SJCRH30 (cell line): ENCODE results near the gene IFFO2. TPM values are rescaled to one million over a fixed set of nuclear protein-coding genes. Genes with fewer than 3 reads are reported as not detected.

Source experiments
- DNase-seq, 2 experiments: peaks; one replicate each; pipeline ENCODE4 v3.0.0-alpha.2; 2015 to 2020
- H3K27ac ChIP-seq: fragments of 250-450 bp; sonication (Bioruptor Pico); 2 replicates; pipeline ENCODE4 v1.5.1; 2020; ENCODE audit warnings: mild to moderate bottlenecking, moderate library complexity
- H3K27me3 ChIP-seq: fragments of 250-450 bp; sonication (Bioruptor Pico); 2 replicates; pipeline ENCODE4 v1.5.1; 2020; ENCODE audit warnings: mild to moderate bottlenecking, moderate library complexity
- H3K36me3 ChIP-seq: fragments of 250-450 bp; sonication (Bioruptor Pico); 2 replicates; pipeline ENCODE4 v1.5.1; 2020; ENCODE audit warnings: mild to moderate bottlenecking, moderate library complexity
- H3K4me1 ChIP-seq: fragments of 250-450 bp; sonication (Bioruptor Pico); 2 replicates; pipeline ENCODE4 v1.5.1; 2020; ENCODE audit warnings: mild to moderate bottlenecking, moderate library complexity
- H3K4me3 ChIP-seq: fragments of 250-450 bp; sonication (Bioruptor Pico); 2 replicates; pipeline ENCODE4 v1.5.1; 2020; ENCODE audit warnings: mild to moderate bottlenecking, moderate library complexity
- H3K9me3 ChIP-seq: fragments of 250-450 bp; sonication (Bioruptor Pico); replicated peaks from 2 replicates; pipeline ENCODE4 v1.5.1; 2020; ENCODE audit warnings: mild to moderate bottlenecking, moderate library complexity
- total RNA-seq: library from RNA; depleted of rRNA; stranded (reverse); fragments of >200 nt; shearing (Covaris generic); gene quantifications from 2 replicates; pipeline ENCODE4 v1.2.3, GENCODE V29; 2014

Gene IFFO2
- total RNA-seq, 1 experiment from 2014 or later, result 5.9 TPM

GRCh38 chr1:18962855-18963737 lies 6.6 kb upstream of the IFFO2 start:
- no peaks in the 10 kb centered on the region for H3K4me1 ChIP-seq
- no peaks in the 10 kb centered on the region for H3K9me3 ChIP-seq
- no peak overlapping the region for H3K4me3 ChIP-seq
- no peak for DNase-seq
- H3K36me3 ChIP-seq, result no peaks in the 10 kb centered on the region
- peaks cover 18% of the 10 kb centered on the region for H3K27me3 ChIP-seq
- no peak overlapping the region for H3K27ac ChIP-seq

GRCh38 chr1:18962121-18962721 lies 5.7 kb upstream of the IFFO2 start:
- H3K9me3 ChIP-seq, result no peaks in the 10 kb centered on the region
- H3K27me3 ChIP-seq, result peaks cover 18% of the 10 kb centered on the region
- H3K4me3 ChIP-seq, result no peak overlapping the region
- no peaks in the 10 kb centered on the region for H3K36me3 ChIP-seq
- no peaks in the 10 kb centered on the region for H3K4me1 ChIP-seq
- no peak overlapping the region for H3K27ac ChIP-seq
- DNase-seq, result no peak

GRCh38 chr1:18960821-18961220 lies 4.3 kb upstream of the IFFO2 start:
- no peak overlapping the region for H3K27ac ChIP-seq
- no peak overlapping the region for H3K4me3 ChIP-seq
- no peaks in the 10 kb centered on the region for H3K4me1 ChIP-seq
- no peaks in the 10 kb centered on the region for H3K9me3 ChIP-seq
- no peak for DNase-seq
- peaks cover 5% of the 10 kb centered on the region for H3K27me3 ChIP-seq
- no peaks in the 10 kb centered on the region for H3K36me3 ChIP-seq

- DNase-seq, result no peak
- no peak overlapping the region for H3K27ac ChIP-seq
- no peaks in the 10 kb centered on the region for H3K36me3 ChIP-seq
- H3K27me3 ChIP-seq, result peaks cover 2% of the 10 kb centered on the region
- H3K4me3 ChIP-seq, result no peak overlapping the region
- H3K9me3 ChIP-seq, result no peaks in the 10 kb centered on the region
- H3K4me1 ChIP-seq, result no peaks in the 10 kb centered on the region
Measured at GRCh38 chr1:18960409-18960808, 3.9 kb upstream of the IFFO2 start.

GRCh38 chr1:18959591-18959990 lies 3.1 kb upstream of the IFFO2 start:
- H3K9me3 ChIP-seq, result no peaks in the 10 kb centered on the region
- peaks cover 8% of the 10 kb centered on the region for H3K27me3 ChIP-seq
- no peak overlapping the region for H3K4me3 ChIP-seq
- no peaks in the 10 kb centered on the region for H3K4me1 ChIP-seq
- no peak overlapping the region for H3K27ac ChIP-seq
- no peaks in the 10 kb centered on the region for H3K36me3 ChIP-seq
- no peak for DNase-seq

GRCh38 chr1:18957532-18958300 lies 1.2 kb upstream of the IFFO2 start:
- H3K9me3 ChIP-seq, result no peaks in the 10 kb centered on the region
- no peaks in the 10 kb centered on the region for H3K4me1 ChIP-seq
- no peak overlapping the region for H3K27ac ChIP-seq
- peaks cover 11% of the 10 kb centered on the region for H3K27me3 ChIP-seq
- H3K4me3 ChIP-seq, result peak overlapping the region; percentile 71
- no peaks in the 10 kb centered on the region for H3K36me3 ChIP-seq
- no peak for DNase-seq

GRCh38 chr1:18957136-18957521 lies 653 bp upstream of the IFFO2 start:
- no peaks in the 10 kb centered on the region for H3K36me3 ChIP-seq
- DNase-seq, result peak in 1 of 2 experiments; percentile 48
- H3K4me3 ChIP-seq, result peak overlapping the region; percentile 71
- H3K27ac ChIP-seq, result no peak overlapping the region
- no peaks in the 10 kb centered on the region for H3K4me1 ChIP-seq
- H3K9me3 ChIP-seq, result no peaks in the 10 kb centered on the region
- H3K27me3 ChIP-seq, result peaks cover 11% of the 10 kb centered on the region

GRCh38 chr1:18955441-18956192 lies 859 bp downstream of the IFFO2 start:
- Histone ChIP-seq H3K27me3 (peaks cover 11% of the 10 kb centered on the region), H3K9me3 (no peaks in the 10 kb centered on the region), H3K4me1 (peaks cover 2% of the 10 kb centered on the region; the same call in 1 of the 2 replicates), H3K36me3 (no peaks in the 10 kb centered on the region), H3K4me3 (peak overlapping the region; percentile 71), H3K27ac (no peak overlapping the region)
- DNase-seq, result peak; percentile 52 to 59

GRCh38 chr1:18955131-18955440 lies 1.4 kb downstream of the IFFO2 start:
- Histone ChIP-seq H3K9me3 (no peaks in the 10 kb centered on the region), H3K27ac (no peak overlapping the region), H3K4me1 (peaks cover 7% of the 10 kb centered on the region), H3K36me3 (no peaks in the 10 kb centered on the region), H3K4me3 (peak overlapping the region; percentile 71), H3K27me3 (peaks cover 11% of the 10 kb centered on the region)
- no peak for DNase-seq

- peaks cover 13% of the 10 kb centered on the region for H3K4me1 ChIP-seq
- no peak overlapping the region for H3K27ac ChIP-seq
- H3K36me3 ChIP-seq, result no peaks in the 10 kb centered on the region
- no peaks in the 10 kb centered on the region for H3K9me3 ChIP-seq
- DNase-seq, result no peak
- H3K27me3 ChIP-seq, result peaks cover 11% of the 10 kb centered on the region; the same call in 1 of the 2 replicates
- H3K4me3 ChIP-seq, result no peak overlapping the region; the same call in 1 of the 2 replicates
Measured at GRCh38 chr1:18954270-18955071, 2.0 kb downstream of the IFFO2 start.

- Histone ChIP-seq H3K4me1 (peaks cover 20% of the 10 kb centered on the region), H3K27ac (no peak overlapping the region), H3K36me3 (no peaks in the 10 kb centered on the region), H3K9me3 (no peaks in the 10 kb centered on the region), H3K4me3 (no peak overlapping the region), H3K27me3 (peaks cover 11% of the 10 kb centered on the region; the same call in 1 of the 2 replicates)
- no peak for DNase-seq
Measured at GRCh38 chr1:18953731-18954231, 2.7 kb downstream of the IFFO2 start.

- Histone ChIP-seq H3K27me3 (peaks cover 11% of the 10 kb centered on the region; the same call in 1 of the 2 replicates), H3K4me3 (no peak overlapping the region), H3K36me3 (no peaks in the 10 kb centered on the region), H3K9me3 (no peaks in the 10 kb centered on the region), H3K4me1 (peaks cover 25% of the 10 kb centered on the region), H3K27ac (no peak overlapping the region)
- no peak for DNase-seq
Measured at GRCh38 chr1:18951818-18952391, 4.6 kb downstream of the IFFO2 start.

- no peak overlapping the region for H3K27ac ChIP-seq
- H3K4me3 ChIP-seq, result no peak overlapping the region
- no peaks in the 10 kb centered on the region for H3K36me3 ChIP-seq
- H3K27me3 ChIP-seq, result peaks cover 11% of the 10 kb centered on the region; the same call in 1 of the 2 replicates
- DNase-seq, result no peak
- peaks cover 25% of the 10 kb centered on the region for H3K4me1 ChIP-seq
- no peaks in the 10 kb centered on the region for H3K9me3 ChIP-seq
Measured at GRCh38 chr1:18951416-18951815, 5.1 kb downstream of the IFFO2 start.
